Esophagus squamous epithelium (tissue), 5 donors: ENCODE results near the gene MPDU1. TPM values are rescaled to one million over a fixed set of nuclear protein-coding genes. Genes with fewer than 3 reads are reported as not detected.
A peak's percentile ranks its signal among the peaks of the same experiment; 100 is the strongest.

Experiments used
- DNase-seq: peaks from one replicate; lab custom pipeline; 2025; lab: John Stamatoyannopoulos, UW
- H3K27ac ChIP-seq, 4 donors: fragments of 200-600 bp; sonication (generic); one replicate each; pipeline ENCODE4 v1.5.1; 2016 to 2019; ENCODE audit warnings: mild to moderate bottlenecking in 1 of 4
- H3K27me3 ChIP-seq, 4 donors: fragments of 200-600 bp; sonication (generic); 1 replicate in 3 of 4; 2 replicates in 1 of 4; pipeline versions ENCODE4 v1.5.1 to v1.6.0; 2017 to 2021; ENCODE audit warnings: antibody characterized with exemption in 1 of 4
- H3K36me3 ChIP-seq, 3 donors: fragments of 200-600 bp; sonication (generic); one replicate each; pipeline ENCODE4 v1.5.1; 2016 to 2019
- H3K4me1 ChIP-seq, 3 donors: fragments of 200-600 bp; sonication (generic); one replicate each; pipeline ENCODE4 v1.5.1; 2017 to 2019
- H3K4me3 ChIP-seq, 4 donors: fragments of 200-600 bp; sonication (generic); 1 replicate in 3 of 4; 2 replicates in 1 of 4; pipeline ENCODE4 v1.5.1; 2016 to 2019; ENCODE audit warnings: mild to moderate bottlenecking in 2 of 4, moderate library complexity in 1 of 4
- H3K9me3 ChIP-seq, 3 donors: fragments of 200-600 bp; sonication (generic); one replicate each; pipeline ENCODE4 v1.5.1; 2016 to 2019
- CTCF ChIP-seq, 6 experiments: fragments of 450-650 bp in 4 of 6; fragments of 200-600 bp in 2 of 6; sonication (generic) in 2 of 6; IDR thresholded peaks; one replicate each; pipeline ENCODE4 v1.5.1; 2016 to 2019; ENCODE audit warnings: antibody characterized with exemption in 6 of 6, mild to moderate bottlenecking in 4 of 6, moderate library complexity in 4 of 6
- POLR2A ChIP-seq, 4 donors: fragments of 450-650 bp; IDR thresholded peaks; one replicate each; pipeline ENCODE4 v1.6.1; 2017; ENCODE audit warnings: antibody characterized with exemption in 4 of 4, mild to moderate bottlenecking in 4 of 4, moderate library complexity in 3 of 4
- WGBS, 2 donors: methylation state at CpG; one replicate each; pipeline ENCODE4 v1.1.5; 2018; 5-methylcytosine and 5-hydroxymethylcytosine counted together
- intact Hi-C: fragments of 100-400 bp; cut with DNase I; formaldehyde crosslinking; loops from one replicate; pipeline ENCODE4 v1.15.0; 2022
- total RNA-seq, 4 donors: library from RNA; depleted of rRNA; stranded (reverse); fragments of >200 nt; gene quantifications; one replicate each; pipeline ENCODE4 v1.1.0, GENCODE V29; 2016
- donor health status: DM: yes; HTN: yes; CAD: no.

The MPDU1 gene
- total RNA-seq, 4 donors from 2014 or later = 69.3 to 123 (median 100) TPM

- intact Hi-C loops = no loop called here
- H3K9me3 ChIP-seq = no peaks in the 10 kb centered on the region
- H3K27me3 ChIP-seq = no peaks in the 10 kb centered on the region
- 52 to 59% methylated on average over 20 to 23 of the region's 23 CpGs for WGBS, 2 donors
- H3K36me3 ChIP-seq = peaks cover 23 to 50% (median 29%) of the 10 kb centered on the region in 3 donors
- no peak for TF ChIP-seq POLR2A (IDR thresholded peaks at IDR 0.05)
- no peak for TF ChIP-seq CTCF (IDR thresholded peaks at IDR 0.05)
- H3K27ac ChIP-seq = peak overlapping the region; percentile 94 to 97 (median 96)
- H3K4me3 ChIP-seq = peak overlapping the region in 3 of 4 donors; percentile 21 to 80 (median 57)
- no peak for DNase-seq
- H3K4me1 ChIP-seq = peaks cover 61 to 95% (median 71%) of the 10 kb centered on the region in 3 donors
Measured at GRCh38 chr17:7580604-7581575, 2.8 kb upstream of the MPDU1 start.

GRCh38 chr17:7582396-7583252 lies 1.0 kb upstream of the MPDU1 start:
- H3K4me1 ChIP-seq = peaks cover 59 to 95% (median 76%) of the 10 kb centered on the region in 3 donors
- no peak for TF ChIP-seq POLR2A (IDR thresholded peaks at IDR 0.05)
- no peak for TF ChIP-seq CTCF (IDR thresholded peaks at IDR 0.05)
- peak overlapping the region; percentile 94 to 97 (median 96) for H3K27ac ChIP-seq
- intact Hi-C loops = no loop called here
- H3K9me3 ChIP-seq = no peaks in the 10 kb centered on the region
- no peaks in the 10 kb centered on the region for H3K27me3 ChIP-seq
- WGBS, 2 donors = 84 to 100% methylated on average over 2 to 11 of the region's 36 CpGs
- H3K4me3 ChIP-seq = peak overlapping the region; percentile 45 to 80 (median 63)
- peaks cover 14 to 50% (median 16%) of the 10 kb centered on the region in 3 donors for H3K36me3 ChIP-seq
- no peak for DNase-seq

- Histone ChIP-seq H3K27me3 (no peaks in the 10 kb centered on the region), H3K4me3 (peak overlapping the region in 3 of 4 donors; percentile 64 to 76 (median 69)), H3K36me3 (peaks cover 10 to 49% (median 16%) of the 10 kb centered on the region in 3 donors), H3K27ac (peak overlapping the region; percentile 90 to 96 (median 96)), H3K9me3 (no peaks in the 10 kb centered on the region), H3K4me1 (peaks cover 47 to 93% (median 56%) of the 10 kb centered on the region in 3 donors)
- TF ChIP-seq POLR2A (IDR thresholded peaks at IDR 0.05) (no peak), CTCF (IDR thresholded peaks at IDR 0.05) (peak in 5 of 6 experiments; percentile 30 to 72 (median 52))
- 38 to 54% methylated on average over 6 to 8 of the region's 9 CpGs for WGBS, 2 donors
- intact Hi-C loops = no loop called here
- DNase-seq = no peak
Measured at GRCh38 chr17:7586673-7587419, 3.2 kb downstream of the MPDU1 start.

- H3K9me3 ChIP-seq = no peaks in the 10 kb centered on the region
- 38 to 58% methylated on average over 6 to 9 of the region's 12 CpGs for WGBS, 2 donors
- intact Hi-C loops = no loop called here
- H3K27me3 ChIP-seq = no peaks in the 10 kb centered on the region
- no peak for DNase-seq
- H3K36me3 ChIP-seq = peaks cover 17 to 49% (median 21%) of the 10 kb centered on the region in 3 donors
- H3K4me1 ChIP-seq = peaks cover 40 to 85% (median 48%) of the 10 kb centered on the region in 3 donors
- peak overlapping the region; percentile 90 to 96 (median 96) for H3K27ac ChIP-seq
- peak overlapping the region; percentile 64 to 76 (median 68) for H3K4me3 ChIP-seq
- TF ChIP-seq CTCF (IDR thresholded peaks at IDR 0.05) (no peak), POLR2A (IDR thresholded peaks at IDR 0.05) (peak in 1 of 4 donors; percentile 49)
Measured at GRCh38 chr17:7587420-7588151, 3.9 kb downstream of the MPDU1 start.
